Testis (tissue), 3 donors: ENCODE data around the gene CHCHD3. TPM values are rescaled to one million over a fixed set of nuclear protein-coding genes. Genes with fewer than 3 reads are reported as not detected.

Experiments
- DNase-seq: peaks from one replicate; pipeline ENCODE4 v3.0.0-alpha.2; 2019
- H3K27ac ChIP-seq, 2 donors: fragments of 200-600 bp; sonication (generic); one replicate each; pipeline ENCODE4 v1.5.1; 2019
- H3K27me3 ChIP-seq: fragments of 200-600 bp; sonication (generic); one replicate; pipeline ENCODE4 v1.5.1; 2019
- H3K36me3 ChIP-seq: fragments of 200-600 bp; sonication (generic); one replicate; pipeline ENCODE4 v1.5.1; 2017; ENCODE audit warnings: low read depth; ENCODE audit errors: missing control alignments
- H3K4me1 ChIP-seq: fragments of 200-600 bp; sonication (generic); one replicate; pipeline ENCODE4 v1.5.1; 2019
- H3K4me3 ChIP-seq, 2 donors: fragments of 200-600 bp; sonication (generic); one replicate each; pipeline ENCODE4 v1.5.1; 2017 to 2019
- H3K9me3 ChIP-seq: fragments of 200-600 bp; sonication (generic); one replicate; pipeline ENCODE4 v1.5.1; 2017
- POLR2A ChIP-seq: fragments of 450-650 bp; IDR thresholded peaks from one replicate; pipeline ENCODE4 v1.6.1; 2017; ENCODE audit warnings: antibody characterized with exemption, mild to moderate bottlenecking, moderate library complexity
- WGBS, 2 donors: methylation state at CpG; one replicate each; pipeline ENCODE4 v1.1.5; 2018; 5-methylcytosine and 5-hydroxymethylcytosine counted together
- intact Hi-C: fragments of 100-400 bp; cut with DNase I; formaldehyde crosslinking; loops from one replicate; pipeline ENCODE4 v1.15.1; 2023; ENCODE audit warnings: low total_unique reads
- polyA plus RNA-seq: library from polyadenylated mRNA; stranded (reverse); fragments of 350-450 nt; fragmentation: Illumina TruSeq; extraction: RNeasy Lipid Tissue Mini Kit (QIAGEN cat#74804); gene quantifications from one replicate; pipeline ENCODE4 v1.2.3, GENCODE V29; 2014; ENCODE audit warnings: low read depth, low replicate concordance; ENCODE audit not compliant: insufficient read depth
- total RNA-seq, 2 donors: library from RNA; depleted of rRNA; stranded (reverse); fragments of >200 nt; gene quantifications; one replicate each; pipeline ENCODE4 v1.2.3, GENCODE V29; 2016
- TF ChIP-seq, protein P1 (sequence below), 3 experiments: fragments of 450-650 bp in 2 of 3; fragments of 200-600 bp in 1 of 3; sonication (generic) in 1 of 3; IDR thresholded peaks; one replicate each; pipeline ENCODE4 v1.5.1; 2016 to 2019; ENCODE audit warnings: antibody characterized with exemption in 3 of 3, mild to moderate bottlenecking in 2 of 3, moderate library complexity in 1 of 3

CHCHD3 gene
- total and polyA plus RNA-seq, 3 donors from 2014 or later: 44.0 to 53.0 (median 47.9) TPM

DNA sequence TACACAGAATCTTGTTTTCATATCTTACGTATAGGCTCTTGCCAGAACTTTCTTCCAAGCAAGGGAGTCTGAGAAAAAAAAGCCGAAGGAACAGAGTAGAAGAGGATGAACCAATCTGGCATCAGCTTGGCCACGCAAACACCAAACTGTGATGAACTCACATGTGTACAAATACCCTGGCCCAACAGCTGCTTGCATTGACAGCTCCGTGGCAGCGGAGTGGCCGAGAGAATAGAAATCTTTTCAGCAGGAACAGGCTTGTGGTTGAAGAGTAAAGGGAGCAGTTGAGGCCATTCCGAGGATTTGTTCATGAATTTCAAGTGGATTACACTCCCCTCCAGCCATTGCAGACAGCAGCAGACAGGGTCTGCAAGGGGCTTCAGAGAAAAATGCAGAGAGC is 331.8 kb downstream of the CHCHD3 start:
- no peaks in the 10 kb centered on the region for H3K27me3 ChIP-seq
- no peaks in the 10 kb centered on the region for H3K4me1 ChIP-seq
- intact Hi-C loops: no loop called here
- no peaks in the 10 kb centered on the region for H3K36me3 ChIP-seq
- H3K4me3 ChIP-seq: no peak overlapping the region
- TF ChIP-seq POLR2A: no peak
- TF ChIP-seq, protein P1, sequence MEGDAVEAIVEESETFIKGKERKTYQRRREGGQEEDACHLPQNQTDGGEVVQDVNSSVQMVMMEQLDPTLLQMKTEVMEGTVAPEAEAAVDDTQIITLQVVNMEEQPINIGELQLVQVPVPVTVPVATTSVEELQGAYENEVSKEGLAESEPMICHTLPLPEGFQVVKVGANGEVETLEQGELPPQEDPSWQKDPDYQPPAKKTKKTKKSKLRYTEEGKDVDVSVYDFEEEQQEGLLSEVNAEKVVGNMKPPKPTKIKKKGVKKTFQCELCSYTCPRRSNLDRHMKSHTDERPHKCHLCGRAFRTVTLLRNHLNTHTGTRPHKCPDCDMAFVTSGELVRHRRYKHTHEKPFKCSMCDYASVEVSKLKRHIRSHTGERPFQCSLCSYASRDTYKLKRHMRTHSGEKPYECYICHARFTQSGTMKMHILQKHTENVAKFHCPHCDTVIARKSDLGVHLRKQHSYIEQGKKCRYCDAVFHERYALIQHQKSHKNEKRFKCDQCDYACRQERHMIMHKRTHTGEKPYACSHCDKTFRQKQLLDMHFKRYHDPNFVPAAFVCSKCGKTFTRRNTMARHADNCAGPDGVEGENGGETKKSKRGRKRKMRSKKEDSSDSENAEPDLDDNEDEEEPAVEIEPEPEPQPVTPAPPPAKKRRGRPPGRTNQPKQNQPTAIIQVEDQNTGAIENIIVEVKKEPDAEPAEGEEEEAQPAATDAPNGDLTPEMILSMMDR (IDR thresholded peaks at IDR 0.05): no peak
- DNase-seq: no peak
- WGBS, 2 donors: 70 to 73% methylated on average over 7 of the region's 7 CpGs
- no peaks in the 10 kb centered on the region for H3K9me3 ChIP-seq
- H3K27ac ChIP-seq: no peak overlapping the region

DNA sequence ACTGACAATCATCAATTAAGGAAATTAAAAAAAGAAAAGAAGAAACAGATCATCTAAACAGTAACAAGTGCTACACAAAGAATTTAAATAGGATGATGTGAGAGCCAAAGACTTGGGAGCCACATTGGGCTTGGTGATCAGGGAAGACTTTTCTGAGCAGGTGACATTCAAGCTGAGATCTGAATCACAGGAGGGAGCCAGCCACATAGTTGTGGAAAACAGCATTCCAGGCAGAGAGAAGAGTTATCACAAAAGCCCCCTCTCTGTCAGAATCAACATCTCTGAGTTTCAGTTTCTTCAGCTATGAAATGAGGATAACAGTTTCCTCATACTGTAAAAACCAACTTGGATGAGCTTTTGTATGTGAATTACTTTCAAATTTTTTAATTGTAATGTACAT is 336.4 kb downstream of the CHCHD3 start:
- no peaks in the 10 kb centered on the region for H3K27me3 ChIP-seq
- no peak for DNase-seq
- no peaks in the 10 kb centered on the region for H3K36me3 ChIP-seq
- no peak overlapping the region for H3K4me3 ChIP-seq
- intact Hi-C loops: no loop called here
- no peak for TF ChIP-seq POLR2A
- TF ChIP-seq, protein P1 (IDR thresholded peaks at IDR 0.05): no peak
- H3K4me1 ChIP-seq: no peaks in the 10 kb centered on the region
- H3K9me3 ChIP-seq: no peaks in the 10 kb centered on the region
- H3K27ac ChIP-seq: no peak overlapping the region

DNA sequence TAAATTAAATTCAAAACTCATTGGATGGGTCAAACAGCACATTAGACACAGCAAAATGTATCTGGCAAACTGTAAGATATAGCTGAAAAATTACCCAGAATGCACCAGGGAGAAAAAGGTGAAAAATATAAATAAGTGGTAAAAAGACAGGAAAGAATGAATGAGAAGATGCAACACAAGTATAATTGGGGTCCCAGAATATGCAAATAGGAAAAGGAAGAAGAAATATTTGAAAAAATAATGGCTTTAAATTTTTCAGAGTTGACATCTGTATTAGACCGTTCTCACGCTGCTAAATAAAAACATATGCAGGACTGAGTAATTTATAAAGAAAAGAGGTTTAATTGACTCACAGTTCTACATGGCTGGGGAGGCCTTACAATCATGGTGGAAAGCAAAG is 337.9 kb downstream of the CHCHD3 start:
- Histone ChIP-seq H3K36me3 (no peaks in the 10 kb centered on the region), H3K4me3 (no peak overlapping the region), H3K9me3 (no peaks in the 10 kb centered on the region), H3K4me1 (no peaks in the 10 kb centered on the region), H3K27me3 (no peaks in the 10 kb centered on the region), H3K27ac (no peak overlapping the region)
- no peak for DNase-seq
- WGBS, 2 donors: 91 to 100% methylated on average over 2 of the region's 2 CpGs
- intact Hi-C loops: no loop called here
- TF ChIP-seq, protein P1 (IDR thresholded peaks at IDR 0.05): no peak
- TF ChIP-seq POLR2A: no peak

DNA sequence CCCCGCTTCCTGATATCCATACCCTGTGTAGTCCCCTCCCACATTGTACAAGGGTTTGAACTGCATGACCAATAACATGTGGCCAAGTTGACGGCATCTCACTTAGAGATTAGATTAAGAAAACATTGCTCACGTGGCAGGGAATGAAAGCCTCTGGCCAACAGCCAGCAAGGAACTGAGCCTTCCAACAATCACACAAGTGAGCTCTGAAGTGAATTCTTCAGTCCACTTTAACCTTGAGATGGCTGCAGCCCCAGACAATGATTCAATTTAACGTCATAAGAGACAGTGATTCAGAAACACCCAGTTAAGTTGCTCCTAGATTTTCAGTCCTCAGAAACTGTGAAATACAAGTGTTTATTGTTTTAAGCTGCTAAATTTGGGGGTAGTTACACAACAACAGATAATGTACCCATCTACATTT is 339.7 kb downstream of the CHCHD3 start:
- DNase-seq: peak; percentile 81
- WGBS, 2 donors: 19 to 35% methylated on average over 4 of the region's 4 CpGs

DNA sequence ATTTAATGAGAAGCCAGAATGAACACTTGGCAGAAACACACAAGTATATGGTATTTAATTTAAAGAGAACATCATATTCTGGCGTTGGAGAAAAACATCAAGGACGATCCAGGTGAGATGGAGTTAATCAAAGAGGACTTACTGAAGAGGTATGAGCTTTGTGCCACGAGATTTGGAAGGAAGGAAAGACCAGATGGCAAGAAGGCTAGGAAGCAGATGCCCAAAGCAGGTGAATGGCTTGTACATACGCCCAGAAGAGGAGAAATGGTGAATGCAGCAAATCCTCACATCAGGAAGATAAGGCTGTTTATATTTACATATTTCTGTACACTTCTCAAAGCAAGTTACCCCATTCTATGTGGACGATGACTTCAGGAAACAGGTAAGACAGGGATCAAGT is 341.7 kb downstream of the CHCHD3 start:
- Histone ChIP-seq H3K27ac (no peak overlapping the region), H3K36me3 (no peaks in the 10 kb centered on the region), H3K27me3 (no peaks in the 10 kb centered on the region), H3K4me3 (no peak overlapping the region), H3K4me1 (no peaks in the 10 kb centered on the region), H3K9me3 (no peaks in the 10 kb centered on the region)
- TF ChIP-seq, protein P1 (IDR thresholded peaks at IDR 0.05): no peak
- no peak for TF ChIP-seq POLR2A
- intact Hi-C loops: no loop called here
- 86 to 92% methylated on average over 5 of the region's 5 CpGs for WGBS, 2 donors
- DNase-seq: no peak

More for the DNA sequence above, 339.7 kb downstream of the CHCHD3 start:
- Histone ChIP-seq H3K27me3 (no peaks in the 10 kb centered on the region), H3K9me3 (no peaks in the 10 kb centered on the region), H3K36me3 (no peaks in the 10 kb centered on the region), H3K4me1 (no peaks in the 10 kb centered on the region), H3K27ac (no peak overlapping the region), H3K4me3 (no peak overlapping the region)
- TF ChIP-seq POLR2A: no peak
- TF ChIP-seq, protein P1 (IDR thresholded peaks at IDR 0.05): no peak
- intact Hi-C loops: no loop called here
